ENCODE results near the gene ZNF346. TPM values are rescaled to one million over a fixed set of nuclear protein-coding genes. Genes with fewer than 3 reads are reported as not detected.
A peak's percentile ranks its signal among the peaks of the same experiment; 100 is the strongest.

ZNF346 gene
- total RNA-seq, 1 donor from 2014 or later, result 13.0 TPM

DNA sequence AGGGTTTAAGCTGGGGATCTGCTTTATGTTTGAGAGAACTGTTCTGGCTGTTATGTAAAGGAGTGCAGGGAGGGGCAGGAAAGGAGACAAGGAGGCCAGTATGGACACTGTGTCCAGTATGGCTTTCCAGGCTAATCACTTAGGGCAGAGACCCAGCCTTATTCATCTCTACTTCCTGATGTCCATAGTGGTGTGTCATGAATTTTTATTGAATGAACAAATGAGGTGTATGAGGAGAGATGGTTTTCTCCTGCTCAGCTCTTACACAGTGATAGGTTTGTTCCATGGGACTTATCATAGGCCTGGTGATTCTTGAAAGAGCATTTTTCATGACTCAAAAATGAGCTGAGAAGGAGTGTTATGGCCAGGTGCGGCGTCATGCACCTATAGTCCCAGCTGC, 43.7 kb downstream of the ZNF346 start:
- DNase-seq (ENCODE audit: low spot score), result peak; percentile 30

DNA sequence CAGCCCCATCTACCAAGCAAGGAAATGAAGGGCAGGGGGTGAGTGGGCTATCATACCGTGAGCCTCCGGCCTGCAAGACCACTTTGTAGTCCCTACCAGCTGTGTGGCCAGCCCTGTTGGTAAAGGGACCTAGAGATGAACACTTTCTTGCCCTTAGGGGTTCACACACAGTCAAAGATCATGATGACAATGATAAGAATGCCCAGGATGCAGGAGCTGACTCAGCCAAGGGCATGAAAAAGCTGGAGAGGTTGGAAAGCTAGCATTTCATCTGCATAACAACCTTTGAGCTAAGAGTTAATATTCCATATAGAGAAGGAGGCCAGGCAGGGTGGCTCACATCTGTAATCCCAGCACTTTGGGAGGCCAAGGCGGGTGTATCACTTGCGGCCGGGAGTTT, 45.0 kb downstream of the ZNF346 start:
- no peak for DNase-seq (ENCODE audit: low spot score)

DNA sequence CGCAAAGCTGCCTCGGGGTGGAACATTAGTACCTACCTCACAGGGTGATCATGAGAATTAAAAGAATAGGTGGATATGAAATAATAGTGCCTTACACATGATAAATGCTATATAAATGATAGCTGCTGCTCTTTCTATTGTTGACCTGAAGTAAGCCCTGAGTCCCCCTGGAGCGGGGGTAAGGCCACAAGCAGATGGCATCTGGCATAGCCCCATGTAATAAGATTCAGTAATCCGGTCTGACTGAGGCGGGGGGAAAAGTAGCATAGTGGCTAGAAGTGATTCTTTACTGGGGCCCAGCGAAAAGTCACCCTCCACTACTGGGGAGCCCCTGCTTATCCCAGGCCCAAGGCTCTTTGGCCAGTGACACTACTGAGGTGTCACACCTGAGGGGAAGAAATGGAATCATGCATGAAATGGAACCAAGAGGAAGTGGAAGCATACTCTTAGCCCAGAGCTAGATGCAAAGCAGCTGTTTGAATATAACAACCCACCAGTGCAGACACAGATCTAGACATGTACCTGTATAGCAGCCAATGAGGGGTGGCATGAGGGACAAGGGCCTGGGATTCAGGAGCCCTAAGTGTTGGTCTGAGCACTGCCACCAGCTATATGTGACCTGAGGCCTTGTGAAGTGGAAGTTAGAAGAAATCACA, 48.2 kb downstream of the ZNF346 start:
- DNase-seq (ENCODE audit: low spot score), result no peak

DNA sequence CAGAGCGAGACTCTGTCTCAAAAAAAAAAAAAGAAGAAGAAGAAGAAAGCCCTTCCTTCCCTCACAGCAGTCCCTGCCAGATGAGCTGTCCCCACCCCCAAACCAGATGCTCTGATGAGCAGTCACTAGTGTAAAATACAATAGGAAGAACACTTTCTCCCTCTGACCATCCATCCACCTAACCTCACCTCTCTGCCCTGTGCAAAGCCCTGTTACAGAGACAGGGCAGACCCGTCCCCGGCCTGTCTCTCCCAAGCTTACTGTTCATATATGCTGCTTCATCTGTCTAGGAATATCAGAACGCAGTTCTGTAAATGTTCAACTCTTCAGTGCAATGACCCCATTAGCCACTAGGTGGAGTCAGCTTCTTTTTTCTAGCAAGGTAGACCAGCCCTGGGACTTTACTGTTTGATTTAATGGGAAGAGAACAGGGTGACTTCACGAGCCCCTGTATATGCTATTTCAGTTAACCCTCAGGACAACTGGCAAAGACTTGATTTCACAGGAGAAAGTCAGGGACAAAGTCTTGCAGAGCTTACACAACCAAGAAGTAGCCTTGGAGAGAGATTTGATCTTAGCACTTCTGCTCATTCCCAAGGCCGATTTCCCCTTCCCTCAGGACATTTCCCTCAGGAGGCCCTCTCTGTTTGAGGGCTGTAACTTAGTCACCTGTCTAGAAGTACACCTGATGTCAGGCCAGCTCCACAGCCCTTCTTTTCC, 49.3 kb downstream of the ZNF346 start:
- DNase-seq (ENCODE audit: low spot score), result peak; percentile 91

DNA sequence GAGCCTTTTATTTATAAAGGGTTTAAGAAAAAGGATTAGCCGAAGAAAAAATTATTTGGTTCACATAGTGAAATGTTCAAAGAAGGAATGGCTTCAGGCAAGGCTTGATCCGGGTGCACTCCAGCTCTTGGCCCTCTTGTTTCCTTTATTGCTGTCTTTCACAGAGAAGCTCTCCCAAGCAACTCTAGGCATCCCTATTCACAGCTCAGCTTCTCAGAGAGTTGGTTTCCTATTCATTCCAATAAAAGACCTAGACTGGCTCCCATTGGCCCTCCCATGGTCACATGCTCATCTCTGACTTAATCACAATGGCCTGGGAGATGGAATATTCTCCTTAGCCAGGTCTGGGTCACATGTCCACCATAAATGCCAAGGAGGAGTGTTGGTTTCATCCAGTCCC, 54.8 kb downstream of the ZNF346 start:
- DNase-seq (ENCODE audit: low spot score), result no peak

DNA sequence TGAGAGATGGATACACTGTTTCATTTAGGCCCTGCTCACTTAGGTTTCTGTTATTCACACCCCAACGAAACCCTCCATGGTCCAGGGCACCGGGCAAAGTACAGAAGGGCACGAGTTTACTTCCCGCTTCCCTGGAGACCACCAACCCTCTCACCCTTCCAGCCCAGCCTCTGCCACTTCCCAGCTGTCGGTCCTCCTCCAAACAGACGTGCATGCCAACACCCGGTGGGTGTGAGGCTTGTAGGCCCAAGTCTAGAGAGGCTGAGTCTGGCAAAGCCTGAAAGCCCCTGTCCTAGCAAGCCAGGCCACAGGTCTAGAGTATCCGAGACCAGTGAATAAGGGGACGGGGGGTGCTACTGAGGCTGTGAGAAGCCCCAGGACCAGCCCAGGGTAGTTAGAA, 57.1 kb downstream of the ZNF346 start:
- no peak for DNase-seq (ENCODE audit: low spot score)

DNA sequence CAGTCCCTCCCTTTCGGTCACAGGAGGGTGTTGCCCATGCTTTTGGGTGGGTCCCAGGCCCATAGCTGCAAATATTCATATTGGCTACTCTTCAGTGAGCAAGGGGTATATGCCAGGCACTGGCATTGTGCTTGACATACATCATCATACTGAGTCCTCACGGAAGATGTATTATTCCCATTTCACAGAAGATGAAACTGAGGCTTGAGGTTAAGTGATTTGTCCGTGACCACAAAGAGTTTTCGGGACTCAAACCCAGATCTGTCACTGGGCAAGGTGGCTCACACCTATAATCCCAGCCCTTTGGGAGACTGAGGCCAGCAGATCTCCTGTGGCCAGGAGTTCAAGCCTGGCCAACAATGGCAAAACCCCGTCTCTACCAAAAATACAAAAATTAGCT, 57.8 kb downstream of the ZNF346 start:
- no peak for DNase-seq (ENCODE audit: low spot score)

DNA sequence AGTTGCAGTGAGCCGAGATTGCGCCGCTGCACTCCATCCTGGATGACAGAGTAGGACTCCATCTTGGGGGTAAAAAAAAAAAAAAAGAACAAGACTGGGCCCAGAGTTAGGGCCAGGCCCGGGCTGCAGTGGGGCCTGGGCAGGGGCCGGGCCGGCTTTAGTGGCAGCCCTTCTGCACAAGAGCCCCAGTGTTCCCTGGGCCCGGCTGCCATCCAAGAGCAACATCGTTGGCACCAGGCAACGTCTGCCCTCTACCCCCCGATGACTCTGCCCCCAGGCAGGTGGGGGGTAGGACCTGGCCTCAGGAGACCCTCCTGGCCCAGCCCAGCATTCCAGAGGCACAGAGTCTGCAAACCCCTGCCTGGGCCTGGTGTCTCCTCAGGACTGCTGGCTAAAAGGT, 59.4 kb downstream of the ZNF346 start:
- no peak for DNase-seq (ENCODE audit: low spot score)

DNA sequence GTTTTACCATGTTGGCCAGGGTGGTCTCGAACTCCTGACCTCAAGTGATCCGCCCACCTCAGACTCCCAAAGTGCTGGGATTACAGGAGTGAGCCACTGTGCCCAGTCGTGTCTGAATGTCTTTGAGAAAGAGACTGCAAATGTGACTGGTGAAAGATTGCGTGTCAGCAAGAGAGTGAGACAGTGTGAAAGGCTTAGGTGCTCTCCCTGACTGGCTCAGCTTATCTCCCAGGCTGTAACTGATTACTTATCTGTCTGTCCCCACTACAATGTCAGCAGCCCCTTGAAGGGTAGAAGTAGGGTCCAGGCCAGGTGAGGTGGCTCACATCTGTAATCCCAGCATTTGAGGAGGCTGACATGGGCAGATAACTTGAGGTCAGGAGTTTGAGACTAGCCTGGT, 60.9 kb downstream of the ZNF346 start:
- no peak for DNase-seq (ENCODE audit: low spot score)

DNA sequence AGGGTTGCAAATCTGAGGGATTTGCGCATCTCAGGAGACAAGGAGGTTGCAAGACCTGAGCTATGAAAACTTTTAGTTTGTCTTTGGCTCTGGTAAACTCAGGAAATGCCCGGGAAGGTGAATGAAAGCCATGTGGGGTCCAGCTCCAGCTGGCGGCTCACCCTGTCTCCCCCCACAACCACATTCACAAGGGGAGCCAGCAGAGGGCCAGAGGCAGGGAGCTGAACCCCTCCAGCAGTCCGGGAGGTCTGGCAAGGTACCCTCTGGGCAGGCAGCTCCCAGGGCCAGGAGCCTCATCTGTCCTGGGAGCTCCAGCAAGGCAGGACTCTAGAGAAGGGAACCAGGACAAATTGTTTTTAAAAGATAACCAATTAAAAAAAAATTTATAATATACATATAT, 61.7 kb downstream of the ZNF346 start:
- no peak for DNase-seq (ENCODE audit: low spot score)

DNA sequence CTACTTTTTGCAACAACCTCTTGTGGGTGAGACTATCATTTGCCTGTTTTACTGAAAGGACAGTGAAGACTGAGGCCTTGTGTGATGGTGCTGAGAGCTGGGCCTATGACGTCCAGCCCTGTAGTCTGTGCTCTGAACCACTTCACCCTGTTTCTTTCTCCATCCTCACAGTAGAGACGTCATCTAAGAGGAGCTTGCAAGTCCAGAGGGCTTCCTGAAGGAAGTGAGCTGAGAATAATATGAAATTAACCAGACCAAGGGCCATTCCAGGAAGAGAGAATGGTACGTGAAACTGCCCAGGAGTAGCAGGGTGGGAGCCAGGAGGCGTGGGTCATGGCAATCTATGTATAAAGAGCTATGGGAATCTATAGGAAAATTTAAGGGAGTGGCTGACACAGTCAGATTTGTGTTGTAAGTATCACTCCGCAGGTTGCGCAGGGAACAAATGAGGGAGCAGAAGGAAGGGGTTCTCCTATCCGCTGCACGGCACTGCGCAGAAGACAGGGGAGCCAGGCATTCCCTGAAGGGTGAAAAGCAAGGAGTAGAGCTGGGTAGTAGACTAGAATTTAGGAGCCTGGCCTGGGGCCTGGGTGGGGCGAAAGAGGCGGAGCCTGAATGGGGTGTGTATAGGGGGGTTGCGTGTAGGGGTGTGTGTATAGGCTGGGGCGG, 63.6 kb downstream of the ZNF346 start:
- DNase-seq (ENCODE audit: low spot score), result no peak

DNA sequence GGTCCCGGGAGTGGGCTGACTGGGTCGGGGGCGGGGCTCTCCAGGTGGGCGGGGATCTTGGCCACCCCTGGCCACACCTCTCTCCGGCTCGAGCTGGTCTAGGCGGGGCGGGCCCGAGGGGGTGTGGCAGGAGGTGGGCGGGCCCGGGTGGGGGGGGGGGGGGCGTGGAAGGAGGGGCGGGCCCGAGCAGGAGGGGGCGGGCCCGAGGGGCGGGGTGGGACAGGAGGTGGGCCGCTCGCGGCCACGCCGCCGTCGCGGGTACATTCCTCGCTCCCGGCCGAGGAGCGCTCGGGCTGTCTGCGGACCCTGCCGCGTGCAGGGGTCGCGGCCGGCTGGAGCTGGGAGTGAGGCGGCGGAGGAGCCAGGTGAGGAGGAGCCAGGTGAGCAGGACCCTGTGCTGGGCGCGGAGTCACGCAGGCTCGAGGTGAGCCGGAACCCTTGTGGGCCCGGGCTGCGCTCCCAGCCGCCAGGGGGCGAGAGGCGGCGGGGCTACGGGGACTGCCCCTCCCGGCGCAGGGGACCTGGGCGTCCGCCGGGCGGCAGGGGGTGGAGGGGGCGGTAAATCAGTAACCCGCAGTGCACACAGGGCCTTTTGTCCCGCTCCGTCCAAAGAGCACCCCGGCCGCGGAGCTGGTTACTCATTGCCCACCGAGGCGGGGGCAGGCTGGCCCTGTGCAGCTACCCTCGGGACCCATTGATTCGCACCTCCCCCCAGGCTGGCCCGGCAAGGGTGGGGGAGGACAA, 64.3 kb downstream of the ZNF346 start, which contains the start of gene FGFR4:
FGFR4 (plus strand) TSS at position 262 of the 744 bp plus-strand sequence. CDS start 2,688 bp downstream, outside the sequence.
- DNase-seq (ENCODE audit: low spot score), result peak; percentile 46

DNA sequence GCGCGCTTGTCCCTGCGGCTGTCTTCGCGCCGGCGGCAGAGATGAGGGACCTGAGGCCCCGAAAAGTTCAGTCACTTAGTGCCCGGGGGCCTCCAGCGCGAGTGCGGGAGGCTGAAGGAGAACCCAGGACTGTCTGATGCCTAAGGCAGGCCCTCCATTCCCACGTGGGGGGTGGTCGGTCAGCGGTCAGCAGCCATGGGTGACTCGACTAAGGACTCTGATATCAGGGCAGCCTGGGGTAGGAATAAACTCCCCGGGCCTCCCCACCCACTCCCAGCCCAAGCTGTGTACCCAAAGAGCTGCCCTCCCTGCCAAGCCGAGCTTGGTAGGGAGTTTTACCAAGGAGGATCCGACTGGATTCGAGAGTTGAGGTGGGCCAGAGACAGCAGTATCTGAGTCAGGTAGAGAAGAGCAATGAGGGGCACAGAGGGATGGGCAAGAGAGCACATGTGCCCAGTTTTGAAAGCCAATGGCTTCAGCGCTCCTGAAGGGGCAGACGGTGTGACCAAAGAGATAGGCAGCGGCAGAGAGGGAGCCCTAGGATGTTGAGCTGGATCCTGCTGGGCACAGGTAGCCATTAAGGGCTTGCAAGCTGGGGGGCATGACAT, 65.0 kb downstream of the ZNF346 start:
- DNase-seq (ENCODE audit: low spot score), result no peak

DNA sequence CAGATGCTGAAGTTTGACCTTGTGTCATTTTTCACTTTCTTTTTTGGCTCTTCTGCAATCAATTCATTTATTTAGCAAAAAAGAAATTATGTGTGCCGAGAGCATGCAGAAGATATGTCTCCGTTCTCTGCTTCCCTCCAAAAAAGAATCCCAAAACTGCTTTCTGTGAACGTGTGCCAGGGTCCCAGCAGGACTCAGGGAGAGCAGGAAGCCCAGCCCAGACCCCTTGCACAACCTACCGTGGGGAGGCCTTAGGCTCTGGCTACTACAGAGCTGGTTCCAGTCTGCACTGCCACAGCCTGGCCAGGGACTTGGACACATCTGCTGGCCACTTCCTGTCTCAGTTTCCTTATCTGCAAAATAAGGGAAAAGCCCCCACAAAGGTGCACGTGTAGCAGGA, 66.6 kb downstream of the ZNF346 start:
- DNase-seq (ENCODE audit: low spot score), result no peak

DNA sequence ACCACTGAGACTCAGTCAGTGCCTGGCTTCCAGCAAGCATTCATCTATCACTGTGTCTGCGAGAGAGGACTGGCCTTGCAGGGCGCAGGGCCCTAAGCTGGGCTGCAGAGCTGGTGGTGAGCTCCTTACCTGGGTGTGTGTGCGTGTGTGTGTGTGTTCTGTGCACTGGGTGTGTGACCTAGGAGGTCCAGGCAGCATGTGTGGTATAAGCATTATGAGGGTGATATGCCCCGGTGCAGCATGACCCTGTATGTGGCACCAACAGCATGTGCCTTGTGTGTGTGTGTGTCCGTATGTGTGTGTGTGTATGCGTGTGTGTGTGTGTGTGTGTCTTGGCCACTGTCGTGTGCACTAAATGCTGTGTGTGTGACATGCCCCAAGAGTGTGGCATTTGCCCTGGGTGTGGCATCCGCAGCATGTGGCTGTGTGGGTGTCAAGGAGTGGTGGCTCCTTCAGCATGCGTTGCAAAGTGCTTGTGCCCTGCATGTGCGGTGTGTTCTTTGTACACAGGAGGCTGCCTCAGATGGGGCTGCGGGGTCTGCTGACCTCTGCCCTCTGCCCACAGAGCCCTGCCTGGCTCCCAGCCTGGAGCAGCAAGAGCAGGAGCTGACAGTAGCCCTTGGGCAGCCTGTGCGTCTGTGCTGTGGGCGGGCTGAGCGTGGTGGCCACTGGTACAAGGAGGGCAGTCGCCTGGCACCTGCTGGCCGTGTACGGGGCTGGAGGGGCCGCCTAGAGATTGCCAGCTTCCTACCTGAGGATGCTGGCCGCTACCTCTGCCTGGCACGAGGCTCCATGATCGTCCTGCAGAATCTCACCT, 67.5 kb downstream of the ZNF346 start:
- no peak for DNase-seq (ENCODE audit: low spot score)

DNA sequence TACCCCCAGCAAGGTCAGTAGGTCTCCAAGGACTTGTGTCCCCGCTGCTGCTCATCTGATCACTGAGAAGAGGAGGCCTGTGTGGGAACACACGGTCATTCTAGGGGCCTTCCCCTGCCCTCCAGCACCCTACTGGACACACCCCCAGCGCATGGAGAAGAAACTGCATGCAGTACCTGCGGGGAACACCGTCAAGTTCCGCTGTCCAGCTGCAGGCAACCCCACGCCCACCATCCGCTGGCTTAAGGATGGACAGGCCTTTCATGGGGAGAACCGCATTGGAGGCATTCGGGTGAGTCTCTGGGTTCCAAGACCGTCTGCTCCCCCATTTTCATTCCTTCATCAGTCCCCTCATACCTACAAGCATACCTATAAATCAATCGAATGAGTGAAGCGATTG, 68.3 kb downstream of the ZNF346 start:
- DNase-seq (ENCODE audit: low spot score), result no peak

DNA sequence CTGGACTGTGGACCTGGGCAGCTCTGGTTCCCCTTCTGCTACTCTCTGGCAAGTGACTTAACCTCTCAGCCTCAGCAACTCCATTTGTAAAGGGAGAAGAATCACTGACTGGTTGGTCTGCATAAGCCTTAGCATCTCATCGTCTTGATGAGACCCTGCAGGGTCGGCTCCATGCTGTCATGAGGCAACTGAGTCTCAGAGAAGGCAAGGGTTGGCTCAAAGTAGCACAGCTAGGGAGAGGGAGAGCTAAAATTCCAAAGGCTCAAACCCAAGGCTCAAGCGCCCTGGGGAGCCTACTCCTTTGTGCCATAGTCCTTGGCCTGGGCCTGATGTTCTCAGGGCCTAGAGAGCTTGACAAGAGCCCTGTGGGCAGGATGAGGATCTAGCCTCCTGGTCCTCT, 68.7 kb downstream of the ZNF346 start:
- DNase-seq (ENCODE audit: low spot score), result no peak

DNA sequence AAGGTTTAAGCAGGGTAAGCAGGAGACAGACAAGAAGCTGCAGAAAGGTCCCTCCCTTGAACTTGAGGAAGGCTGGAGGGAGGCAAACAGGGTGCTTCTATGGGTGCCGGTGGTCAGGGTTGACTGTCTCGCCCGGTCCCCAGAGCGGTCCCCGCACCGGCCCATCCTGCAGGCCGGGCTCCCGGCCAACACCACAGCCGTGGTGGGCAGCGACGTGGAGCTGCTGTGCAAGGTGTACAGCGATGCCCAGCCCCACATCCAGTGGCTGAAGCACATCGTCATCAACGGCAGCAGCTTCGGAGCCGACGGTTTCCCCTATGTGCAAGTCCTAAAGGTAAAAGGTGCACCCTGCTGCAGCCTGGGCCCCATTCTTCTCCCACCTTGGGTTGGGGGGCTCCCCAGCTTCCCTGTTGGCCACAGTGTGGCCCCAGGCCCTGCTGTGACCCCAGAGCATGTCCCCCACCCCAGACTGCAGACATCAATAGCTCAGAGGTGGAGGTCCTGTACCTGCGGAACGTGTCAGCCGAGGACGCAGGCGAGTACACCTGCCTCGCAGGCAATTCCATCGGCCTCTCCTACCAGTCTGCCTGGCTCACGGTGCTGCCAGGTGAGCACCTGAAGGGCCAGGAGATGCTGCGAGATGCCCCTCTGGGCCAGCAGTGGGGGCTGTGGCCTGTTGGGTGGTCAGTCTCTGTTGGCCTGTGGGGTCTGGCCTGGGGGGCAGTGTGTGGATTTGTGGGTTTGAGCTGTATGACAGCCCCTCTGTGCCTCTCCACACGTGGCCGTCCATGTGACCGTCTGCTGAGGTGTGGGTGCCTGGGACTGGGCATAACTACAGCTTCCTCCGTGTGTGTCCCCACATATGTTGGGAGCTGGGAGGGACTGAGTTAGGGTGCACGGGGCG, 69.9 kb downstream of the ZNF346 start:
- DNase-seq (ENCODE audit: low spot score), result no peak

DNA sequence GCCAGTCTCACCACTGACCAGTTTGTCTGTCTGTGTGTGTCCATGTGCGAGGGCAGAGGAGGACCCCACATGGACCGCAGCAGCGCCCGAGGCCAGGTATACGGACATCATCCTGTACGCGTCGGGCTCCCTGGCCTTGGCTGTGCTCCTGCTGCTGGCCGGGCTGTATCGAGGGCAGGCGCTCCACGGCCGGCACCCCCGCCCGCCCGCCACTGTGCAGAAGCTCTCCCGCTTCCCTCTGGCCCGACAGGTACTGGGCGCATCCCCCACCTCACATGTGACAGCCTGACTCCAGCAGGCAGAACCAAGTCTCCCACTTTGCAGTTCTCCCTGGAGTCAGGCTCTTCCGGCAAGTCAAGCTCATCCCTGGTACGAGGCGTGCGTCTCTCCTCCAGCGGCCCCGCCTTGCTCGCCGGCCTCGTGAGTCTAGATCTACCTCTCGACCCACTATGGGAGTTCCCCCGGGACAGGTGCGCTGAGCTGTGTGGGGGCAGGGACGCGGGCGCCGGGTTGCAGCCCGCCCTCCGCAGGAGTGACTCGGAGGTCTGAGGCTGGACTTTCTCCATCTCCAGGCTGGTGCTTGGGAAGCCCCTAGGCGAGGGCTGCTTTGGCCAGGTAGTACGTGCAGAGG, 70.7 kb downstream of the ZNF346 start:
- no peak for DNase-seq (ENCODE audit: low spot score)
